GM18498 (cell line): ENCODE data around the gene CDK8.
A peak's percentile ranks its signal among the peaks of the same experiment; 100 is the strongest.
"Not testable (repeated sequence)": the region's sequence is repeated elsewhere in the genome, so short reads cannot be mapped to it uniquely, and the experiment has no call there.

Source experiments
- ATAC-seq: cut with Tn5 transposase; IDR thresholded peaks from one replicate; pipeline ENCODE4 v1.9.1; 2021; ENCODE audit warnings: mild to moderate bottlenecking, moderate library complexity; ENCODE audit not compliant: unreplicated experiment

Gene CDK8

DNA sequence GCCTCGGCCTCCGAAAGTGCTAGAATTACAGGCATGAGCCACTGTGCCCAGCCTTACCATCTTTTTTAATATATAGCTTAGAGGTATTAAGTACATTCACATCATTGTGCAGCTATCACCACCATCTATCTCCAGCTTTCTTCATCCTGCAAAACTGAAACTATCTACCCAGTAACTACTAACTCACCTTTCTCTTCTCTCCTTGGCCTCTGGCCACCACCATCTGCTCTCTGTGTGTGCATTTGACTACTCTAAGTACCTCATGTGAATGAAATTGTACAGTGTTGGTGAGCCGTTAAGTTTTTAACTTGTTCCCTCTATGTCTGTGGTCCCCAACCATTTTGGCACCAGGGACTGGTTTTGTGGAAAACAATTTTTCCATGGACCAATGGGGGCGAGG, 56.1 kb downstream of the CDK8 start:
- no peak for ATAC-seq

DNA sequence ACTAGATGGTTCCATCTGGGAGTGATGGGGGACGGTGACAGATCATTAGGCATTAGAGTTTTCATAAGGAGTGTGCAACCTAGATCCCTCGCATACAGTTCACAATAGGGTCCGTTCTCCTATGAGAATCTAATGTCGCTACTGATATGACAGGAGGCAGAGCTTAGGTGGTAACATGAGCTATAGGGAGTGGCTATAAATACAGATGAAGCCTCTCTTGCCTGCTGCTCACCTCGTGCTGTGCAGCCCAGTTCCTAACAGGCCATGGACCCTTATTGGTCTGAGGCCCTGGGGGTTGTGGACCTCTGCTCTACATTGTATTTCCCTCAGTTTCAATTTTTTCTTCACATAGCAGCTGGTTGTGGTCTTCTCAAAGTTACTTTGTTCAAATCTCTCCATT, 56.5 kb downstream of the CDK8 start:
- no peak for ATAC-seq

DNA sequence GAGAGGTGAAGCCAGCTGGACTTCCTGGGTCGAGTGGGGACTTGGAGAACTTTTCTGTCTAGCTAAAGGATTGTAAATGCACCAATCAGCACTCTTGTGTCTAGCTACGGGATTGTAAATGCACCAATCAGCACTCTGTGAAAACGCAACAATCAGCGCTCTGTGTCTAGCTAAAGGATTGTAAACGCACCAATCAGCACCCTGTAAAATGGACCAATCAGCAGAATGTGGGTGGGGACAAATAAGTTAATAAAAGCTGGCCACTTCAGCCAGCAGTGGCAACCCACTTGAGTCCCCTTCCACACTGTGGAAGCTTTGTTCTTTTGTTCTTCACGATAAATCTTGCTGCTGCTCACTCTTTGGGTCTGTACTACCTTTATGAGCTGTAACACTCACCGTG, 58.1 kb downstream of the CDK8 start:
- not testable (repeated sequence) for ATAC-seq

DNA sequence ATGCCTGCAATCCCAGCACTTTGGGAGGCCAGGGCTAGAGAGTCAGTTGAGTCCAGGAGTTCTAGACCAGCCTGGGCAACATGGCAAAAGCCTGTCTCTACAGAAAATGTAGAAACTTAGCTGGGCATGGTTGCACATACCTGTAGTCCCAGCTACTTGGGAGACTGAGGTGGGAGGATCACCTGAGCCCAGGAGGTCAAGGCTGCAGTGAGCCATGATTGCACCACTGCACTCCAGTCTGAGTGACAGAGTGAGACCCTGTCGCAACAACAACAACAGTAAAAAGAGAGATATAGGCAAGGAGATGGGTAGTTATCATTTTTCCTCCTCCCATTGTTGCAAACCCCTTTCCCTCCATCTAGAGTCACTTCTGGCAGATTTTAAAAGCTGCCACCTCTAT, 62.2 kb downstream of the CDK8 start:
- not testable (repeated sequence) for ATAC-seq

DNA sequence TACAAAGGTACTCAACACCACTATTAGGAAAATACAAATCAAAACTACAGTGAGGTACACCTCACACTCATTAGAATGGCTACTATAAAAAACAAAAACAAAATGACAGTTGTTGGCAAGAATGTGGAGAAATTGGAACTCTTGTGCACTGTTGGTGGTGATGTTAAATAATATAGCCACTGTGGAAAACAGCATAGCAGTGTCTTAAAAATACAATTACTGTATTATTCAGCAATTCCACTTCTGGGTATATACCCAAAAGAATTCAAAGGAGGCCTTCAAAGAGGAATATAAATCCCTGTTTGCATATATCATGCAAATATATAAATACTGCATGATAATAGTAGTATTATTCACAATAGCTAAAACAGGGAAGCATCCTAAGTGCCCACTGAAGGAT, 66.8 kb downstream of the CDK8 start:
- no peak for ATAC-seq

DNA sequence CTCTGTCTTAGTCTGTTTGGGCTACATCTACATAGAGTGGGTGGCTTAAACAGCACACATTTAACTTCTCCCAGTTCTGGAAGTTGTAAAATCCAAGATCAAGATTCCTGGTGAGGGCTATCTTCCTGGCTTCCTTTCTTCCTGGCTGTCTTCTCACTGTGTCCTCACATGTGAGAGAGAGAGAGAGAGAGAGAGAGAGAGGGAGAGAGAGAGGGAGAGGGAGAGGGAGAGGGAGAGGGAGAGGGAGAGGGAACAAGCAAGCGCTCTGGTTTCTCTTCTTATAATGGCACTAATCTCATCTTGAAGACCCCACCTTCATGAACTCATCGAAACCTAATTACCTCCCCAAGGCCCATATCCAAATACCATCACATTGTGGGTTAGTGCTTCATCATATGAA, 69.2 kb downstream of the CDK8 start:
- ATAC-seq: no peak

DNA sequence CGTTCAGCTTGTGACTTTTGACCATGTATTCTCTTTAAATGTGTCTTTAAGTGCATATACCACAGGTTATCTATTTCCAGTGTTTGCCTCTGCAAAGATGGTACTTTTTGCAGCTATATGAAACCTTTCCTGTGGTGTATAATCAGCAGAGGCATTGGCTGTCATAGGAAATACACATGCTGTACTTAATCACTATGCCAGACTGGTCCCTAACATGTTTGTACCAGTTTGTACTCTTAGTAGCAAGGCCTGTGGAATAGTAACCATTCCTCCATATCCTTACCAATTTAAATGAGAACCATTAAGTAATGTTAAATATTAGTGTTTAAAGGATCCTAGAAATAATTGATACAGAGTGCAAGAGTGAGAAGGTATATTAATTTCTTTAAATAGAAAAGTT, 69.8 kb downstream of the CDK8 start:
- no peak for ATAC-seq

DNA sequence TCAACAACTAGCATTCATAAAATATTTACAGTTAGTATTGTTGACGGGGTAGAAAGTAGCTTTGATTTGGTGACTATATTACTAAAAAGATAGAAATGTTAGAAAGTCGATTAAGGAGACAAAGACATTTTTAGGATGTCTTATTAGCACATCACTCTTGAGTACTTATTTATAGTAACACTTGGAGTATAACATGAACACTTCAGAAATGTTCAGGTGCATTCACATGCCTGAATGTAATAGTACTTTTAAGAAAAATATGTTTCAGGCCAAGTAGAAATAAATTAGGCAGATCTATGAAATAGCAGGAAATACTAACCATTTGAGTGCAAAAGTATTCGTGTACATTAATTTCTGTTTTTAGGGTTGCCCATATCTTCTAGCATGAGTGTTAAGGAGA, 70.4 kb downstream of the CDK8 start:
- ATAC-seq: no peak

DNA sequence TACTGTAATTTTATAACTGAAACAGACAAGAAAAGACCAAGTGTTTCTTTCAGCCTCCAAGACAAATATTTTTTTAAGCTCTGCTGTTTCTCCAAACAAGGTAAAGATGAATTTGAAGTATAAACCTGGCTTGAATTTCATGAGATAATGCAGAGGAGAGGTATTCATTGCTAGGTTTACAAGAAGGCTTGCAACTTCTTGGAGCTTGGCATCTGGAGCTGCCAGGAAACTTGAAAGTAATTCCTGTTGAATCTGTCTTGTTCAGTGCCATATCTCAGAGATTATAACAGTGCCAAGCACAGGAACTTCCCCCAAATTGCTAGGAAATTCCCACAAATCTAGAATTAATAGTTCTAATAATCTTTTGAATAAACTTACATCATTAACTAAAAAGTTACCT, 70.9 kb downstream of the CDK8 start:
- ATAC-seq: no peak

DNA sequence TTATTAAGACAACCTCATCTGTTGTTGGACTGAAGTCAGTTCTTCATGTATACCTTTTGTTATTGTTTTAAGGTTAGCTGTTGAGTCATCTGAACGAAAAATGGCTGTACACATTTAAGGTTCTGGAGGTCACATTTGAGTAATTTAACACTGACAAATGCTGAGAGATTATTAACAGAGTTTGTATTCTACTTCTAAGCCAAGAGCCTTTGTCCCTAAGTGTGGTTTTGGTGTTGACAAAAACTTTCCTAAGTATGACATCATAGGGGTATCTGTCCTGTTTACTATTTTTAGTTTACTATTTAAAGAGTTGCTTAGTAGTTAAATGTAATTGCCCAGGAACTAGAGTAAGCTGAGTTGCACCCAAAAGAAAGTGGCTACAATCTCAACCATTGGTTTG, 71.9 kb downstream of the CDK8 start:
- ATAC-seq: peak; percentile 83

DNA sequence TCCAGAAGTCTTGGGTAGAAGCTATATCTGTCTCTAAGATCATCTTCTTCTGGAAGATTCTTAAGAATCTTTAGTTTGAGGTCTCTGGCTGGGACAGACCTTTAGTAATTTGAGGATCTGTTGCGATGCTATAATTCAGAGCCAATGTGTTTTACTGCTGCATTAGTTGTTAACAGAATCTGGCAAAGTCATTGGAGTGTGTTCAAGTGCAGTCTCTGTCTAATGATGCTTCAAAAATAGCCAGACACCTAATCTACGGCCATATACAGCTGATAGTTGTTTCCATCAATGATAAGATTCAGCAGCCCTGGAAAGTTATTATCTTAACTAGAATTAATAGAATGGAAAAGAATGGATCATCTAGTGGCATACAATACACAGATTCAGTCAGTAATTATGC, 72.6 kb downstream of the CDK8 start:
- ATAC-seq: no peak

DNA sequence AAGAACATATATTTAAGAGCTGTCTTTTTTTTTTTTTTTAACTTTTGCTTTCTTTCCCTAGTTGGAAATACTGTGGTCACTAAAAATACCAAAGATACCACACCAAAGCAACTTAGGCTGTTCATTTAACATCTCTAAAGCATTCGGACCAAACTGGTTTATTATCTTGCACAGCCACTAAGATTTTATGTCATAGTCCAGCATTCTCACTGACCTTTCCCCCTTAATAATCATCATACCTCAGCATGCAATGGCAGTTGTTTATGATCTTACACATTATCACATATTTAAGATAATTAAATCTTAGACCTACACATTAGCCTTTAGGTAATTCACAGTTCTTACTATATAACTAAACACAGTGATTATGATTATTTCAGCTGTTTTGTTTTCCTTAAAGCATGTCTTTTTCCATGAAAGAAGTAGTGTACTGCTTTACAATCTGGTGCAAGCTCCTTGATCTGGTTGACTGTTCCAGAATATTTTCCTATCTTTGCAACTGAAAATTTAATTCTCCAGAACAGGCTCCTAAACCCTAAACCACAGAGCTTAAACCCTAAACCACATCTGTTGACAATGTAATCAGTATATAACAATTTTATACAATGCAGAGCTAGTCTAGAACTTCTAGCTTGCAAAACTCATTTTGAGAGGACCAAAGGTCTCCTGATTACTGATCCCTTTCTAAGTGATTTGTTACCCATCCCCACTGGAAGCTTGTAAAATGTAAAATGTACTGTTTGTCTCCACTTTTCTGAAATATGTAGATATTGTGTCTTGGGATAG, 74.2 kb downstream of the CDK8 start:
- no peak for ATAC-seq

DNA sequence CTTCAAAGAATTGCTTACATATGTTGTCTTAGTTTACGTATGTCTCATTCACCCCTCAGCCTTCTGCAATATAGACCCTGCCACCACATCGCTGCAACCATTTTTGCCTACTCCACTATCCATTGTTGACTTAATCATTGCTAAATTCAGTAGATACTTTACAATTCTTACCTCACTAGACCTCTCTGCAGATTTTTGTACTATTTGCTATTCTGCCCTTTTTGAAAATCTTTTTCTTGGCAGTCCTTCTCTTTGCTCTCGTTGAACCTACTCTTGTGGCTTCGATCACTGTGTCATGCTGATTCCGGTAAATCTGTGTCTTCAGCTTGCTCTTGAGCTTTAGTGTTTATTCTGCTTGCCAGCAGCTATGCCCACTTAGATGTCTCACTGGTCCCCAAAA, 81.2 kb downstream of the CDK8 start:
- ATAC-seq: no peak

DNA sequence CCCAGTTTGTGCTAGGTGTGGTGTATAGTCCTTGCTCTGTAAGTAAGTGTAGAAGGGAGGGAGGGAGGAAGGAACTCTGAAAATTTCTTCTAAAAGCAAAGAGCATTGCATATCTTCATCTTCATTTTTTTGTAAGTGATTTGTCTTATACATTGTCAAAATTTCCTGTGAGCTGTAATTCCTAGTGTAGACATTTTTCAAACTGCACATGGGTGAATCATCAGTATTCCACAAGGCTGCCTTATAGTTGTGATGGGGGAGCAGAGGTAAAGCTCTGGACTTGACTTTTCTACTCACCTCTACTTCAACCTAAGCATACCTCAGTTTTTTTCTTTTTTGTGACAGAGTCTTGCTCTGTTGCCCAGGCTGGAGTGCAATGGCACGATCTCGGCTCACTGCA, 86.9 kb downstream of the CDK8 start:
- ATAC-seq: no peak

DNA sequence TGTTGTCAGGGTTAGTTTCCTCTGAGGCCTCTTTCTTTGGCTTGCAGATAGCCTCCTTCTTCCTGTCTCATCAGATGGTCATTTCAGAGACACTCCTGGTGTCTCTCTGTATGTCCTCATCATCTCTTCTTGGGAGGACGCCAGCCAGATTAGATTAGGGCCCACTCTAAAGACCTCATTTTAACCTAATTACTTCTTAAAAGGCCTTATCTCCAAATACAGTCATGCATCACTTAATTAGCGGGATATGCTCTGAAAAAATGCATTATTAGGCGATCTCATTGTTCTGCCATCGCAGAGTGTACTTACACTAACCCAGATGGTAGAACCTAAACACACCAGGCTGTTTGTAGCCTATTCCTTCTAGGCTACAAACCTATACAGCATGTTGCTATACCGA, 89.0 kb downstream of the CDK8 start:
- no peak for ATAC-seq

DNA sequence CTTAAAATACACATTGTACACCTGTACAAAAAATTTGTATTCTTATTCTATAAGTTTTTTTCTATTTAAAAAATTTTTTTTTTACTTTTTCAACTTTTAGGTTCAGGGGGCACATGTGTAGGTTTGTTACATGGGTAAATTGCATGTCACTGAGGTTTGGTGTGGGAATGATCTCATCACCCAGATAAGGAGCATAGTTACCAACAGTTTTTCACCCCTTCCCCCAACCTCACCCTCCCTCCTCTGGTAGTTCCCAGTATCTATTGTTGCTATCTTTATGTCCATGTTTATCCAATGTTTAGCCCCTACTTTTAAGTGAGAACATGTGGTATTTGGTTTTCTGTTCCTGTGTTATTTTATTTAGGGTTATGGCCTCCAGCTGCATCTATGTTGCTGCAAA, 89.9 kb downstream of the CDK8 start:
- ATAC-seq: no peak

DNA sequence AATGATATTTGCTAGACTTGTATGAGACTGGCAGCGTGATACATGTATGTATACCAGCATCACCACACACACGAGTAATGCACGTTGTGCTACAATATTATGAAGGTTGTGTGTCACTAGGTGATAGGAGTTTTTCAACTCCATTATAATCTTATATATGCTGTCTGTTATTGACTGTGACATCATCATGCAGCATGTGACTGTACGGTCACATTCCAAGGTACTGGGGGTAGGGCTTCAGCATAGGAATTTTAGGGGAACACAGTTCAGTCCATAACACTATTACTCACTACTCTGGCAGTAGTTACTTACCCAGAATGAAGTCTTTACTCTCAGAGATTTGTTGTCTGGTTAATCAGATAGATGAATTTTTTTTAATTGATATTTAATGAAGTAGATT, 91.1 kb downstream of the CDK8 start:
- ATAC-seq: no peak

DNA sequence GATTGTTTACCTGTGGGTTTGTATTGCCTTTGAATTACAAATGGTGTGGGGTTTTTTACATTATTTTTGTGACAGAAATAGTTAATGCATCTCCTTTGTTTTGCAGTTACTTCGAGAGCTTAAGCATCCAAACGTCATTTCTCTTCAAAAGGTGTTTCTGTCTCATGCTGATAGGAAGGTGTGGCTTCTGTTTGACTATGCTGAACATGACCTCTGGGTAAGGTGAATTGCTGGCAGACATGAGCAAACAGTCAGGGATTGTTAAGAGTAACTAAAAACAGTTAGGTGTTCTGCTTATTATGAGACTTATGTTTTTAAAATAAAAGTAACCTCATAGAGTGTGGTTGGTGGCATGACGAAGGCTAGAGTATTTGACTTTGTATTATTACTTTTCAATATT, 95.0 kb downstream of the CDK8 start:
- no peak for ATAC-seq

DNA sequence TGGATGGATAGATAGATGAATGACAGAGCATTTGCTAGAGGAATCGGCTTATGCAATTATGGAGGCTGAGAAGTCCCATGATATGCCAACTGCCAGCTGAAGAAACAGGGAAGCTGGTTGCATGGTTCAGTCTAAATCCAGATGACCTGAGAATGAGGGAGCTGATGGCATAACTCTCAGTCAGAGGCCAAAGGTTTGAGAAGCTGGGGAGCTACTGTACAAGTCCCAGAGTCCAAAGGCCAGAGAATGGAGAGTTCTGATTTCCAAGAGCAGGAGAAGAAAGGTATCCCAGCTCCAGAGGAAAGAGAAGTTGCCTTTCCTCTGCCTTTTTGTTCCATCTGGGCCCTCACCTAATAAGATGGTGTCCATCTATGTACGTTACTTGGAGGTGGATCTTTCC, 108.3 kb downstream of the CDK8 start:
- no peak for ATAC-seq

DNA sequence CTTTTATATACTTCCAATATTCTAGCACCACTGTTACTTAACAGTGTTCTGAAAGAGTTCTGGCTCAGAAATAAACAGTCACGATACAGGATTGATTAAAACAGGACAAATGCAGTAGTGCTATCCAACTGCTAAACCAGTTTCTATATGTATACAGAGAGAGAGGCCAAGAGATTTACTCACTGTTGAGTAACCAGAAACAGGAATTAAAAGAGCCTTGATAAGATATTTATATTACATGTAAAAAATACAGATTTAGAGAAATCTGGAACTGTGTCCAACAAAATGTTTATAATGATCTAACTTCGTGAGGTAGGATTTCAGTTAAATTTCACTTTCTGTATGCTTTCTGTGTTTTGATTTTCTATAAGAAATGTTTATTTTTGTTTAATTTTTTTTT, 116.6 kb downstream of the CDK8 start:
- ATAC-seq: no peak

DNA sequence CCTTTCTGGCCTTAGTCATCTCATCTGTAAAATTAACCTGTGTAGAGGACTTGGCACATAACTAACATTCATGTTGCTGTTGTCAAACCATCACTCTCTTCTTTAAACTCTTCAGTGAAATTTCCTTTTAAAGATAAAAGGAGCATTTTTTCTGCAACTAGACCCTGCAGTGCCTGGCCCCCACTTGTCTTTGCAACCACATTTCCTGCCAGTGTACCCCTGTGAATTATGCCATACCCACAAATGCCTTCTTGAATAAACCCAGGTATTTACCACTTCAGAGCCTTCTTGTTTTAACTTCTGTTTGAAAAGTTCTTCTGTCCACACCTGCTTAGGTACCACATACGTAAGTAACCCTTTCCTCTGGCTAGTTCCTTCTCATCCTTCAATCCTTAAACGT, 118.8 kb downstream of the CDK8 start:
- no peak for ATAC-seq

DNA sequence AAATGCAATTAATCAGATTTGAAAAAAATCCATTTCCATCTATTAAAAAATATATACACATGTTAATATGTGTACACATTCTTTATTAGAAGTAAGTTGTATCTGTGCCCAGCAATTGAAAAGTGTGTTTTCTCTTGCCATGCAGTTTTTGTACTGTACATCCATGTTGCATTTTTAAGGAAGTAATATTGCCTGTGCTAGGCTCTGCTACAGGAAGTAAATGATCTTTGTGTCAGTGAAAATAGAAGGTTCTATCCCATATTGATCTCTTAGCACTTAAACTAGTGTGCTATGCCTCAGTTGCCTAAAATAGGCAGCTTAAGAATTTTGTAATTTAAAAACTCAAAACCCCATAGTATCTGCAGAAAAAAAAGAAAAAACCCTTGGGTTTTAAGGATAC, 122.5 kb downstream of the CDK8 start:
- no peak for ATAC-seq

DNA sequence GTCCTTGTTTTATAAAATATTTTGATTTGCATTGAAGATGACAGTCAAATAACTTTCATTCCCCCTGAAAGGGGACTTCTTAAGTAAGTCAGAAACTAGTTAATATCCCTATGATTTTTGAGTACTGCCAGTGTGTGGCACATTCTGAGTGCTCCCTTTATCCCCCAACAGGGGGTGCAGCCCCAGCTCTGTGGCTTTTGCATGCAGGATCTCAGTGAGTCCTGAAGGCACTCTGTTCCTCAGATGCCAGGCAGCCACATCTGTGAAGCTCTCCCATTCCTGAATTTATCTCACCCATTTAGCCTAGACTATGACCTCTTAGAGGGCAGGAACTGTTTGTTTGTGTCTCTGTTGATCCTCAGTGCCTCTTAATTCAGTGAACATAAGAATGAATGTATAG, 123.1 kb downstream of the CDK8 start:
- ATAC-seq: no peak
